HG02798 (cell line): Measurements from ENCODE around the gene SAMD4A.

Experiments
- ATAC-seq: cut with Tn5 transposase; IDR thresholded peaks from one replicate; pipeline ENCODE4 v1.9.1; 2021; ENCODE audit warnings: mild to moderate bottlenecking; ENCODE audit not compliant: unreplicated experiment, poor library complexity

SAMD4A gene

DNA sequence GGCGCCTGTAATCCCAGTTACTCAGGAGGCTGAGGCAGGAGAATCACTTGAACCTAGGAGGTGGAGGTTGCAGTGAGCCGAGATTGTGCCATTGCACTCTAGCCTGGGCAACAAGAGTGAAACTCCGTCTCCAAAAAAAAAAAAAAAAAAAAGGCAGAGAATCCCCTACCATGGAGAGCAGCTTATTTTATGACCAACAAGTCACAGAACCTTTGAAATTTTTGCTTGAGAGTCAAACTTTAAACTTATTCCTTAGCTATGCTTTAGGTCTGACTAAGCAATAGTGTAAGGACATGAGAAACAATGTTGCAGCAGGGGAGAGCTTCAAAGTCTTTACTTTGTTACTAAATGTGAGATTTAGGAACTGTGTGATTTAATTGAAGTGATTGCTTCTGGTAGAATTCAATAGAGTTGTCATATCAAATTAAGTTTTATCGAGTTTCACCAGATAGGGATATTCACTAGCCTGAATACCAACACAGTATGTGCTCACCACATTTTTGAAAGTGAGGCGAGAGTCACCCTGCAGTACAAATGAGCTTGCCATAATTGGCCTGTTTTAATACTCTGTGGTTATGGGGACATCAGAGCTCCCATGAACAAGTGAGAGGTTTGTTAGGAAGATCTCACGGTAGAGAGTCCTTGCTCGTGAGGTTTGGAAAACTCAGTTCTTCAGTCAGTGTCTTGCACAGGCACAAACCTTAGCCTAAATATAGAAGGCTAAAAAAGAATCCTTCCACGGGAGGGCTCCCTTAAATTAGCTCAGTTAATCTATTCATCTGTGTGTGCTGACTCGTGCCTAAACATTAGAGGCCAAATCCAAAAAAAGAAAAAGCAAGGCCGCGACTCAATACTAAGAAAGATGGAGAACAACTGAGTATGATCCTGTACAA, 108.6 kb downstream of the SAMD4A start:
- no peak for ATAC-seq

DNA sequence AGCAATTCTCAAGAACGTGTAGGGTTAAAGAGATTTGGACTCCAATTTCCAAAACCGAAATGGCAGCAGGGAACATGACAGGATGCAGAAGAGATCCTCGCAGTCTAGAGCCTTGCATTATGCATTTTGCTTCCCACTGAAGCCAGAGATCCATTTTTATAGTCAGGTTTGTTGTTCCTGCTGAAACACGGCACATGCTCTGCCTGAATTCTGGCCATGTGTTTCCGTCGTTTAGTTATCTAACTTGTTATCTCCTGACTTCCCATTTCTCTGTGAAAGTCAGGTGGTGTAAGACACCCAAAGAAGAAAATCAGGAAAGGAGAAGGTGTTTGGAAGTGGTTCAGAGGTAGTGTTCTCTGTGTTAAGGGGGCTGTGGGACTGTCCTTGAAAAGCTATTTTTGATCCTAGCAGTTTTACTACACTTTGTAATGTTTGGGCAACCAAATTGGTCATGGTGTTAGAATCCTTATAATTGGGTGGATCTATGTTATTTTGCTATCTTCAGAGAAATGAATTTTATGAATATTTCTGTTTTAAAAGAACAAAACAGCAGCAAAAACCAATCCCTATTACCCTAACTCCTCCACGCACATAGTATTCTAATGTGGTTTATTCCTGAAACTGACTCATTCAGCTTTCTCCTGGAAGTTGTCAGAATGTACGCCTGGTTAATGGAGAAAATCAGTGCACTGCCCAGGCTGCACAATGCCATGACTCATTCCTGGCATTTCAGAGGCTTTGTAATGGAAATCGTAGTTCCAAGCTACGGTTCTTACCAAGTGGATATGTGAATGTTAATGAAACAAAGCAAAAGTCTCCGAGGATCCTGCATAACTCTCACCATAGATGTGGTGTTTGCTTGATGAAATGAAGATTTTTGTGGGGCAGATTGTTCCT, 110.1 kb downstream of the SAMD4A start:
- ATAC-seq: no peak

DNA sequence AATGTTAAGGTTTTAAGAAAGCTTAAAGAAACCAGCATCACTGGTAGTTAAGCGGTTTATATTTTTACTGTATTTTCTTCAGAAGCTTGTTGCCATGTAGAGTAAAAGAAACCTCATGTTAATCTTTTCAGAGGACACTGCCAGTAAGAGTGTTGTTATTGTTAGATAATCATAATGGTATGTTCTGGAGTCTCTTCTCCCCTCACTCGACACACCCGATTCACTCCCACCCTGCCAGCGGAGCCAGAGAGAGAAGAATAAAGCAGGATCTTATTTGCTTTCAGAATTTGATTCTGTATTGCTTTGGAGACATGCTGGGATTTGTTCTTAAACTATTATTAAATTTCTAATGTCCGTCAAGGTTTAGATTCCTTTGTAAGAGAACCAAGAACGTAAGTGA, 113.7 kb downstream of the SAMD4A start:
- no peak for ATAC-seq

DNA sequence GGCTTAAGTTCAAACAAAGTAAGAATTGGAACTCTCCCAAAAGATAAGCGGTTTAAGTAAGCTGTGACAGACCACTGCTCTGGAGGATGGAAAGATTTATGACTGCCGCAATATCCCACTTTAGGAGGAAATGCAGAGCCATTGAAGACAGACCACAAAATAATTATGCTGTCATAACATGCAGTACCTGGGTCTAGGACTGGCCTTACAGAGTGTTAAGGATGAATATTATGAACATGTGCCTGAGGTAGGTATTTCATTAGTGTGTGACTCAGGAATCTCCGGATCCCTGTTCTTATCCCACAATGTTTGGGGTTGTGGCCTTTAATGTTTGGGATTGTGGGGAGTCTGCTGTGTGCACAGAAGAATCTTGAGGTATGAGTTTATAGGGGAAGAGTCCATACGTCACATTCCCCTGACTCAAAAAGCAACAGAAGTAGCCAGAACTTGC, 114.9 kb downstream of the SAMD4A start:
- ATAC-seq: no peak

DNA sequence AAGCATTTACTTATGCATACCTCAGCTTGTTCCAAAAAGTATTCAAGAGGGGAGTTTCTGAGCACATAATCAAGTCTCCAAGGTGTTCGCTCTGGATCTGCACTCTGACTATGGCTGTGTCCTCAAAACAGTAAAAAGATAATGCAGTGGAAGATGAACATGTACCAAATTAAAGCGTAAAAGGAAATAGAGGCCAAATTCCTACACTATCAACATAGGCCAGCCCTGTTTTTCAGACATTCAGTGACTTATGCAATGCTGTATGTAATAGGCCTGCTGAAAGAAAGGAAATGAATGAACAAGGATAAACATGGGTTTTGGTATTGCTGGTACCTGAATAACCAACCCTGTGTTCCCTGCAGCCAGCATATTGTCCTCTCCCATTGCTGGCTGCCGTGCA, 115.7 kb downstream of the SAMD4A start:
- no peak for ATAC-seq

DNA sequence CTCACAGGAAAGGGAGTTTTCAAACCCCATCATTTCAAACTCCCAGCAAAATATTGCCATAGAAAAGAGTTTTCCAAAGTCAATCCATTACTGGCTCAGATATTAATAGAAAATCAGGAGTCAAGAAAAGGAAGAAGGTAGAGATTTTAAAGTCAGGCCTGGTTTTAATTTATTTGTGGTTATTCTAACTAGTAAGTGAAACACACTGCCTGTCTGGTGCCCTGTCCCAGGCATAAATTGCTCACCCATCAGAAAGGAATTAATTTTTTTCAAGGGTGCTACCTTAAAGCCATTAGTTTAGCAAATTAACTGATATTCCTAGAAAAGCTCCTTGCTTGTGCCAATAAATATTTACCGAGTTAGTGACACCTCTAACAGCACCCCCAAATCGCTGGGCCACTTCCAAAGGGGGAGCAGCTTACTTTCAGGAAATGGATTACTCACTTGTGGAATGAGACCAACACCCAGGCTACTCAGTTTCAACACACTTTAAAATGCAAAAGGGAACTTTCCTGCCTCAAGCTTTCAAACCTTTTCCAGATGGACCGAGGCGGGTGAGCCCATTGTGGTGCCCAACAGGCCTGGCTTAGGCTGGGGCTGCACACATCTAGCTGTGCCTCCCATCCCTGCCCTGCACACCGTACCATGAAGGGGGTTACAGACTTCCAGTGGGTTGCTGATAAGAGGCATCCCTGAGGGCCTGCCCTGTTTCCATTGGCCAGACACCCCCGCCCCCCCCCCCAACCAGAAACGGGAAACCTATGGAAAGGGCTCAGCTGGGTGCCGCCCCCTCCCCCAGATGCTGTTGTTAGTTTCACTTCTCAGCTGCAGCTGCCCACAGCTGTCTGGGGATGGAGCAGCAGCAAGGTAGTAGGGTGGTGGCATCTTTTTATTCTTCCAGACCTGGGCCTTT, 117.2 kb downstream of the SAMD4A start:
- ATAC-seq: no peak

DNA sequence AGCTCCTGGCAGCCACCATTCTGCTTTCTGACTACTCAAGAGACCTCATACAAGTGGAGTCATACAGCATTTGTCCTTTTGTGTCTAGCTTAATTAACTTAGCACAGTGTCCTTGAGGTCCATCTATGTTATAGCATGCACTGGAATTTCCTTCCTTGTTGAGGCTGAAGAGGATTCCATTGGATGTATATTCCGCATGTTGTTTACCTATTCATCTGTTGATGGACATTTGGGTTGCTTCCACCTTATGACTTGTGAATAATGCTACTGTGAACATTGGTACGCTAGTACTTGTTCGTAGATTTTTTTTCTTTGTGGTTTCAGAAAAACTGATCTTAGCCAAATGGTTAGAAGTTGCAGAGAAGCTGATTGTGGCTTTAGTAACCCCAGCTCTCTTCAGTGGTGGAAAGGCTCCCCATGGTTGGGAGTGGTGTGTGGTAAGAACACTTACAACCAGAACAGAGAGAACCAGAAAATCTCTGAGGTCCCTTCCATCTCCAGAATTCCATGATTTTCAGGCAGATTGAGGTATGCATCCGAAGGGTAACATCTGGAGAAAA, 118.4 kb downstream of the SAMD4A start:
- no peak for ATAC-seq

DNA sequence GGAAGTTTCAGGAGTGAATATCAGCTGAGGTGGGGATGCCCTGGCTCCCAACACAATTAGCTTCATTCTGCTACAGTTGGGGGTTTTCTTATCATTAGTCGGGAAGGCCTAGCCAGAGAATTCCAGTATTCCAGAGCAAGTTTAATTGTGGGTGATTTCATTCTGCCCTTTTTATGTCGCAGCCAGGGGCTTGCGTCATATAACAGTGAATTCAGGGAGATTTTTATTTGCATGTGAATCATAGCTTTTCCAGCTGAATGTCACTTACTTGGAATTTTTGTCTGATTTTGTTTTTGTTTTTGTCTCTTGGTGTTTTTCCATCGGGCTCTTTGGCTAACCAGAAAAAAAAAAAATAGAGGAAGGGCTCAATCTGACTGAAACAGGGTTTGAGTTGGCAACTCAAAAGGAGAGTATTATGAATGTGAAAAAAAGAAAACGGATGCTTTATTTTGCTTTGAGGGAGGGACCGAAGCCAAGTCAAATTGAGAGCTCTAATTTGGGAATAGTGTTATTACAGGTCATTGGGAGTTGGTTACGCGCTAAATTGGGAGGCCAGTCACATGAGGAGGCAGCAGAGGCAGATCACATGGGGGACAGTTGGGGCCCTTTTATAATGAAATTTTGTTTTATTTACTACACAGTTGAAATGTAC, 119.4 kb downstream of the SAMD4A start:
- ATAC-seq: no peak

DNA sequence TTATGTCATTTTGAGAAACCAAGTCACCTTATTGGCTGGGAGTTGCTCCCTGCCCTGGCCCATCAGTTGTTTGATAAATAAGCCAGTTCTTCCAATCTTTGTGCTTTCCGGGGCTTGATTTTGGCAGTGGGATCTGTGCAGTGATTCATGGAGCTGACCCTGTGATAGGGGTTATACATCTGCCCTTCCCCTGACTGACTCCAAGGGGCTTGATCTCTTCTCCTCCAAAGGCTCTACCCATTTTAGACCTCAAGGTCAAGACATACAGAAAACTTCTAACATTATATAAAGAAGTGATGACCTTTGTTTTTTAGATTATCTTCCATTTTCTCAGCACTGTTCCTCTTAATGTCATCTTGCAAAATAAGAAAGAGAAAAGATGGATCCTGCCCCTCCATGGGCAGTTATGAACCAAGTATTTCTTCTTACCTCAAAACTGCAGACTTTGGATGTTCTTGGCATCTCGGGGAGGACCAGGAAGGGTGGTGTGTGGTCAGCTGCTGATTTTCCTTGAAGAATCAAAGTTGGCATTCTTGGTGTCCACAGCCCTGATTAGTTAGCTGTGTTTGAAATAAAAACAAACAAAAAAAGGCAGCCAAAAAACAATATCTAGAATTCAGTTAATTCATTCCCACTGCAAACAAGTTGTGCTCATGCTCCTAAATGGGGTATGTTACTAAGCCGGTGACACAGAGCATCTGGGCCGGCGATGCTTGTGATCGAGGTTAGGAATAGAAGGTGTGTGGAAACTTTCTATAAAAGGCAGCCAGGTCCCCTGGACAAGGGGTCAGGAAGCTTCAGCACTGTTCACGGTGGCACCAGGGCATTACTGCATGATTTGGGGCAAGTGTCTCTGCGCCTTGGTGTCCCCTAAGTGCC, 120.2 kb downstream of the SAMD4A start:
- ATAC-seq: no peak

DNA sequence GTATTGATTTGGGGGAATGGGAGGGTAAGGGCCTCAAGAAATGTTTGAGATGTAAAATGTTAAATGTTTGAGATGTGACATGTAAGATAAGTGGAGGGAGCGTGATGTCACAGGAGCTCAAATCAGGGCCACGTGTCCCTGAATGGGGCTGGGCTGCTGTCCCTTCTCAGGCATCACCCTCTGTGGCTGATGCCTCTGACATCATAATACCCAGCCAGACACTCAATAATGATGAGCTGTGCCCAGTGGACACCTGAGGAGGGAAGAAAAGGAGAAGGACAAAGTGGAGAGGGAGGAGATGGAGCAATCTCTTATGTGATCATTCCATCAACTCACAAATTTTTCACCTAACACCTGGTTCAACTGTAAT, 120.8 kb downstream of the SAMD4A start:
- no peak for ATAC-seq

DNA sequence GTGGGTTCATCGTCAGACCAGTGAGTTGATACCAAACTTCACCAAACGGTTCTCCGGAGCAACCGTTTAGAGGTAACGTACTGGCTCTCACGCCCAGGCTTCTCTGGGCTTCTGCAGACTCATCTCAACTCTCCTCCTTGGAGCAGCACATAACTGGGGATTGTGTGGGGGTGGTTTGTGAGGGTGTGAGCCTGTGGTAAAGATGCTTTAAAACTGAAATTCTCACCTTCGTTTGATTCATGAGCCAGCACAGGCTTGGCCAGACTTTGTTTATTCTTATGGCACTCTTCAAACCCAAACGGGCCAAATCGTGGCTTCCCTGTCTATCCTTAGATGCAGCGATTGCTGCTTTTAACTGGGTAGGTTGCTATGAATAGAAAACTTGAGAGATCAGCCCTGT, 121.3 kb downstream of the SAMD4A start:
- no peak for ATAC-seq

DNA sequence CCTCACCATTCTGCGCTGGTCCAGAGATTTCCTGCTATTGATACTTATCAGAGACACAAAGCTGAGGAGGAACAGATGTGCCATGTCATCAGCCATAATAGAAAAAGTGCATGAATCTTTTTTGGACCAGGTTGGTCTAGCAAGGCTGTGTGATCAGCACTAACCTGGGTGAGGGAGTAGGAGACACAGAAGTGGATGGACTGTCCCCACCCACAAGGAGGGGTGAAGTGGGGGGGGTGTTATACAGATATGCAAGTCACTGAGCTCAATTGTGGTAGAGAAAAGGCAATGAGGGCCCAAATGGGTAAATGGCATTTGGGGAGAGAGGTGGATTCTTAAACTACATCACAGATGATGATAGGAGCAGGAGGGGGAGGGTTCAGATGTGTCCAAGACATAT, 123.0 kb downstream of the SAMD4A start:
- no peak for ATAC-seq

DNA sequence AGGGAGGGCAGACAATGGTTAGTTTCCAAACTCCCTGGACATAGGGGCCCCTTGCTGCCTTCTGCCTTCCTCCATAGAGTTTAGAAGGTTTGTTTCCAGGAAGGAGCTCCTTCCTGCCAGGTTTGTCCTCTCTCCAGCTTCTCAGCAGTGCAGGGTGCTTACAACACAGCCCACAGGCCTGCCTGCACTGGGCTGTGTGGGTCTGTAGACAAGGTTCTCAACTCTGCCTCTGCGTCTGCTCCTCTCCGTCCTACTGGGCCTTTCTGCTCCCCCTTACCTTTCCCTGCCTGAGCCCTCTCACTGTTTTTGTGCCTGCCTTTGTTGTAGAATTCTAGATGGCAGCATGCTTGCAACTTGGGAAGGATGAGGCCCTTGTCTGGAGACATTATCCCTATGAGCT, 124.0 kb downstream of the SAMD4A start:
- ATAC-seq: no peak

DNA sequence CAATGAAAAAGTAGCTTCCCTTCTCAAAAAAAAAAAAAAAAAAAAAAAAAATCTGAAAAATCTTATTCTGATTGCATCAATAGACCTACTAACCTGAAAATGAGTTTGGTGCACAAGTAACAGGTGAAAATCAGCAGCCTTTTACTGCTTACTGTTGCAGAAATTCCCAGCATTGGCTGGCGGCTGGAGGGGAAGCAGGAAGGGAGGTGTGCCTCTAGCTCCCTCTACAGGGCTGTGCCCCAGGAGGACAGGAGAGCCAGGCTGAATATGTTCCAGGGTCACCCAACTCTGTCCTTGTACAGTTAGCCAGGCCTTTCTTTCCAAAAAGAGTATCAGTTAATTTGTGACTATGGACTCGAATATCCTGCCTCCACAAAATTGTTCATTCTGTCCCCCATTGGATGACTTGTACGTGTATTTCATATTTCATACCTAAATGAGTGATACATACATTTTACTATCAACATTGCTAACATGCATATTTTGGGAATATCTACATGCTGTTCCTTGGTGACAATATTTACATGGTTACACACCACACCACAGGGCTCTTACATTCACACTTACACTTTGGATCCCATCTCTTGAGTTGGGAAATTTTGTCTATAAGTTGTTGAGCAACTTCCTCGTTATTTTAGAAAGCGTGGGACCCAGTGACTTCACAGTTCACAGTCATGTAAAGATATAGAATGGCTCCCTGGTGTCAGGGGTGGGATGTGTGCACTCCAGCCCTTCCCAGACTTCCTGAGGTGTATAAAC, 124.8 kb downstream of the SAMD4A start:
- peak; percentile 59 for ATAC-seq

DNA sequence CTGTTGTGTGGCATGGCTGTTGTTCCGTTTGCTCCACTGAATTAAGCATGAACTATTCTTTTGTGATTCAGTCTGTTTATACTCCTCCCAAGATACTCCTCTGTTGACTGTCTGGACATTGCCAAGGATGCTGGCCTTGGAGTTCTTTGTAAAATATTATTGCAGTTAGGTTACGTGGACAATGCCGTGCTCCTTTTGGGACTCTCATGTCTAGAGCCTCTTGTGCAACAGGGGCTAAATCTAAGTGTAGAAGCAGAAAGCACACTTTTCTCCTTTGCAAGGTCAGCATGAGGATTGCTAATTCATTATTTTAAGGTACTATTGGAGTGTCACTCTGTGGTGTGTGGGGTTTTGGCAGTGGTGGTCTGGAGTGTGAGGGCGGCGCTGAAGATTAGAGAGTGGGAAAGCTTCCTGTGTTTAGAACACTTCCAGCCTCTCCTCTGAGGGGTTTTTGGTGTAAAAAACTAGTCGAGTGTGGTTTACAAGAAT, 125.4 kb downstream of the SAMD4A start:
- no peak for ATAC-seq

DNA sequence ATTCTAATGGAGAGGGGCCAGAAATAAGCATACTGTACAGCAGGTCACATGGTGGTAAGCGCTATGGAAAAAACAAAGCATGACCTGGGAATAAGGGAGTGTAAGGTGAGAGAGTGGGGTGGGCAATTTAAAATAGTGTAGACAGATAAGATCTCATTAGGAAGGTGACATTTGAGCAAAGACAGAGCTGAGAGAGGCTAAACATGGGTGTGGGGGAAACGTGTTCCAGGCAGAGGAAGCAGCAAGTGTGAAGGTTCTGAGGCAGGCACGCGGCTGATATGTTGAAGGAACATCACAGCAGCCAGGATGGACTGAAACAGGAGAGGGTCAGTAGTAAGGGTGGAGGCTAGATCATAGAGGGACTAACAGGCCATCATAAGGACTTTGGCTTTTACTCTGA, 126.8 kb downstream of the SAMD4A start:
- no peak for ATAC-seq

DNA sequence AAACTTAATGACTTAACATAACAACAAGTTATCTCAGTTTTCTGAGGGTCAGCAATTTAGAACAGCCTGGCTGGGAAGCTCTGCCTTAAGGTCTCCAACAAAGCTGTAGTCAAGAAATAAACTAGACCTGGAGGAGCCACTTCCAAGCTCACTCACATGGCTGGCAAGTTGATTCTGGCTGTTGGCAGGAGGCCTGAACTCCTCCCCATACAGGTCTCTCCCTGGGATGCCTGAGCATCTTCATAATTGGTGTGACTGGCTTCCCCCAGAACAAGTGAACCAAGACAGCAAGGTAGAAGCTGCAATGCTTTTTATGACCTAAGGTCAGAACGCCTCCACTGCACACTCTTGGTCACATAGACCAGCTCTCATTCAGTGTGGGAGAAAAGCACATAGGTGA, 128.3 kb downstream of the SAMD4A start:
- ATAC-seq: no peak

DNA sequence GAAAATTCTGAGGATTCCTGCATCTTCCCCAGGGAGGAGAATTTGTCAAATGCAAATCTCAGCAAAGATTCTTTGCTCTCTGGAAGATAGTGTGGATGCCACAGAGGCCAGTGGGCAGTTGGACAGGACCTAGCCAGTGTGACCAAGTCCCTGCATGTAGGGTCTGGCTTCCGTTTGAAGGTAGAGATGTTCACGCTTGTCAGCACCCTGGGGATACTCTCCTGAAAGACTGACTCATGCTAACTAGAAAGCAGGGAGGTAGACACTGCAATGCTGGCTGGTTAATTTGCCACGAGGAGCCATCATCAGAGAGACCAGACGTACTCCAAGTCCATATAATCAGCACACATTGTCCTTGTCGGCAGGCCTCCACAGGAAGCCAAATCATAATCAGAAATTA, 130.1 kb downstream of the SAMD4A start:
- ATAC-seq: no peak
